ENCODE results near the gene DNAAF5. TPM values are rescaled to one million over a fixed set of nuclear protein-coding genes. Genes with fewer than 3 reads are reported as not detected.
A peak's percentile ranks its signal among the peaks of the same experiment; 100 is the strongest.

DNAAF5 gene
- total and polyA plus RNA-seq, 2 of the 4 experiments (the other 2 are of a cell fraction): 12.4 to 32.6 TPM

DNA sequence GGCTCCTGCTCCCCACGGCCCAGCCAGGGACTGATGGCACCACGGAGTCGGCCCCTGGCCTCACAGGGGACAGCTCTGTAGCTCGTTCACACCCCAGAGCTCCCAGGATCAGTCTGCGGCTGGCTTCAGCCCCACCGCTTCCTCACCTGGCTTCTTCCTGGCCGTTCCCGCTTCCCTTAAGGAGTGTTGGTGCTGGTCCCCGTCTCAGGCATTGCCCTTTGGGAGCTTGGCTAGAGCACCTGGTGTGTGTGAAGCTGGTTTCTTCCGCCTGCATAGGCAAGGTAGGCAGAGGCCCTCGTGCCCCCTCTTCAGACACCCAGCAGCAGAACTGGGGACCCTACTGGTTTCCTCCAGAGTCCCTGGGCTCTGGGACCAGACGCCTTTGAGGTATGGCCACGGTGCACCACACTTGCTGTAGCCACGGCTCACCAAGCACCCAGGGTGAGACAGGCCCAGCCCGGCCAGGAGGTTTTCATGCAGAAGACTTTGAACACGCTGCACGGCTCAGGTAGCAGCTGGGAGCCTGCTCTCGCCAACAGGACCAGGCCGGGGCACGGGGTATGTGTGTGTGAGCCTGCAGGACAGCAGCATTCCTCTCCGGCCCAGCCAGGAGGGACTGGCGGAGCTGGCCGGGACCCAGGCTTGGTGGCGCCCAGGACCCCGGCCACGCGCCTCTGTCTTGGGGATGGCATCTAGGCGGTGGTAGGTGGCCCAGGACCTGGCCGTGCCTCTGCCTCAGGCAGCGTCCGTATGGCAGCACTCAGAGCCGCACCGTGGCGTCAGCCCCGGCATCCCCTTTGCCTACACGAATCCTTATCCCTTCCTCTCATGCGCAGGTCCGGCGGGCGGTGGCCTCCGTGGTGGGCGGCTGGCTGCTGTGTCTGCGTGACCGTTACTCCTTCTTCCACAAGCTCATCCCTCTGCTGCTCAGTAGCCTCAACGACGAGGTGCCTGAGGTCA lies 13.8 kb downstream of the DNAAF5 start:
- no TSS peak for BruUV-seq (replicated peaks)
- POLR2A ChIA-PET (ENCODE audit: unreplicated experiment): interaction anchor here (0.6 kb wide), 1 partner anchor 153 kb away, joined by 3 read pairs; no protein-coding TSS in a partner anchor

More for the DNA sequence above, 13.8 kb downstream of the DNAAF5 start:
- no peak overlapping the region for H2BK15ac ChIP-seq (ENCODE audit: low read depth, low read length)
- 94% methylated on average over 25 of the region's 46 CpGs; no CpG with 5 or more reads in 1 of the 2 experiments for WGBS, 2 experiments (ENCODE audit: extremely low coverage in 2 of 2, insufficient read length in 1 of 2)
- H4K5ac ChIP-seq (ENCODE audit: low read depth, low read length): no peak overlapping the region
- H3K23ac ChIP-seq (ENCODE audit: low read depth, low read length): no peak overlapping the region
- H3K4ac ChIP-seq (ENCODE audit: low read depth, low read length): no peak overlapping the region
- DNase-seq (no peak), ATAC-seq (ENCODE audit: low read depth) (no peak)
- peaks cover 14 to 19% of the 10 kb centered on the region in 2 experiments for H3K79me1 ChIP-seq (ENCODE audit: low read depth in 1 of 2, low read length in 2 of 2)
- H2BK20ac ChIP-seq (ENCODE audit: low read depth, low read length): no peak overlapping the region
- no peaks in the 10 kb centered on the region for H3K4me1 ChIP-seq (ENCODE audit: control insufficient read depth, insufficient read depth, low read length)
- no peak overlapping the region for H3K4me2 ChIP-seq (ENCODE audit: low read depth, low read length)
- H3K9me3 ChIP-seq (ENCODE audit: control insufficient read depth, insufficient read depth, low read length): no peaks in the 10 kb centered on the region
- no peak overlapping the region for H3K56ac ChIP-seq (ENCODE audit: extremely low read depth, insufficient read depth, low read length)
- H2BK5ac ChIP-seq (ENCODE audit: low read depth, low read length, poor library complexity, severe bottlenecking): no peak overlapping the region
- dilution Hi-C loops (cut with HindIII; ENCODE audit: low sequenced_read_pairs, unreplicated experiment): no loop called here
- no peak for TF ChIP-seq CEBPB (IDR thresholded peaks at IDR 0.05; ENCODE audit: low read depth, low read length)
- TF ChIP-seq, protein P1, sequence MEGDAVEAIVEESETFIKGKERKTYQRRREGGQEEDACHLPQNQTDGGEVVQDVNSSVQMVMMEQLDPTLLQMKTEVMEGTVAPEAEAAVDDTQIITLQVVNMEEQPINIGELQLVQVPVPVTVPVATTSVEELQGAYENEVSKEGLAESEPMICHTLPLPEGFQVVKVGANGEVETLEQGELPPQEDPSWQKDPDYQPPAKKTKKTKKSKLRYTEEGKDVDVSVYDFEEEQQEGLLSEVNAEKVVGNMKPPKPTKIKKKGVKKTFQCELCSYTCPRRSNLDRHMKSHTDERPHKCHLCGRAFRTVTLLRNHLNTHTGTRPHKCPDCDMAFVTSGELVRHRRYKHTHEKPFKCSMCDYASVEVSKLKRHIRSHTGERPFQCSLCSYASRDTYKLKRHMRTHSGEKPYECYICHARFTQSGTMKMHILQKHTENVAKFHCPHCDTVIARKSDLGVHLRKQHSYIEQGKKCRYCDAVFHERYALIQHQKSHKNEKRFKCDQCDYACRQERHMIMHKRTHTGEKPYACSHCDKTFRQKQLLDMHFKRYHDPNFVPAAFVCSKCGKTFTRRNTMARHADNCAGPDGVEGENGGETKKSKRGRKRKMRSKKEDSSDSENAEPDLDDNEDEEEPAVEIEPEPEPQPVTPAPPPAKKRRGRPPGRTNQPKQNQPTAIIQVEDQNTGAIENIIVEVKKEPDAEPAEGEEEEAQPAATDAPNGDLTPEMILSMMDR (conservative IDR thresholded peaks at IDR 0.05; ENCODE audit: low read depth, low read length): no peak
- no peak for TF ChIP-seq MAFK (IDR thresholded peaks at IDR 0.05; ENCODE audit: low read depth, low read length)
- no peak for TF ChIP-seq MAZ (IDR thresholded peaks at IDR 0.05; ENCODE audit: borderline replicate concordance, low read depth, low read length)
- TF ChIP-seq BHLHE40 (IDR thresholded peaks at IDR 0.05; ENCODE audit: low read depth, low read length): no peak
- no peak for TF ChIP-seq POLR2A (IDR thresholded peaks at IDR 0.05; ENCODE audit: low read depth, low read length)
- TF ChIP-seq, protein P2, sequence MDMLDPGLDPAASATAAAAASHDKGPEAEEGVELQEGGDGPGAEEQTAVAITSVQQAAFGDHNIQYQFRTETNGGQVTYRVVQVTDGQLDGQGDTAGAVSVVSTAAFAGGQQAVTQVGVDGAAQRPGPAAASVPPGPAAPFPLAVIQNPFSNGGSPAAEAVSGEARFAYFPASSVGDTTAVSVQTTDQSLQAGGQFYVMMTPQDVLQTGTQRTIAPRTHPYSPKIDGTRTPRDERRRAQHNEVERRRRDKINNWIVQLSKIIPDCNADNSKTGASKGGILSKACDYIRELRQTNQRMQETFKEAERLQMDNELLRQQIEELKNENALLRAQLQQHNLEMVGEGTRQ (IDR thresholded peaks at IDR 0.05; ENCODE audit: low read depth, low read length): no peak
- TF ChIP-seq RAD21 (IDR thresholded peaks at IDR 0.05; ENCODE audit: low read length): no peak
- no peak for TF ChIP-seq RFX5 (IDR thresholded peaks at IDR 0.05; ENCODE audit: low read depth, low read length)
- H4K20me1 ChIP-seq (ENCODE audit: insufficient read depth, low read length): peaks cover 5% of the 10 kb centered on the region; the same call in 1 of the 2 replicates
- no peak overlapping the region for H3K9ac ChIP-seq (ENCODE audit: low read depth, low read length)
- intact Hi-C loops (cut with micrococcal nuclease): no loop called here
- no peak overlapping the region for H4K8ac ChIP-seq (ENCODE audit: low read depth in 2 of 2, low read length in 2 of 2)
- no peak overlapping the region for H2AK5ac ChIP-seq (ENCODE audit: low read depth, low read length)
- H2AK9ac ChIP-seq (replicated peaks; ENCODE audit: low read depth, low read length, poor library complexity): no peak overlapping the region
- no peak overlapping the region for H3K18ac ChIP-seq (ENCODE audit: low read depth, low read length)
- peaks cover 17% of the 10 kb centered on the region for H3K36me3 ChIP-seq (ENCODE audit: control insufficient read depth, insufficient read depth, low read length)
- no peak overlapping the region for H3K14ac ChIP-seq (replicated peaks; ENCODE audit: low read depth, low read length)
- H3K27me3 ChIP-seq (ENCODE audit: control insufficient read depth, insufficient read depth, low read length): no peaks in the 10 kb centered on the region
- no peak overlapping the region for H4K91ac ChIP-seq (ENCODE audit: insufficient read depth, low read depth, low read length)
- peak overlapping the region; percentile 19 for H2AFZ ChIP-seq (replicated peaks; ENCODE audit: low read length, poor library complexity)
- no peak overlapping the region for H2BK120ac ChIP-seq (ENCODE audit: low read depth, low read length)
- H3K9me1 ChIP-seq (ENCODE audit: insufficient read depth, low read length): 0 out of 2 replicates have a peak, but pooled peaks cover under 1% of the 10 kb centered on the region
- CTCF ChIA-PET: no interaction called here
- H3K27ac ChIP-seq (ENCODE audit: insufficient read depth, low read length): no peak overlapping the region
- no peak overlapping the region for H3K4me3 ChIP-seq (ENCODE audit: insufficient read depth, low read depth, low read length)
- in situ Hi-C loops (cut with MboI; ENCODE audit: low sequenced_read_pairs): no loop called here
